GM23338 (cell line): Measurements from ENCODE around the gene CENPO. TPM values are rescaled to one million over a fixed set of nuclear protein-coding genes. Genes with fewer than 3 reads are reported as not detected.
A peak's percentile ranks its signal among the peaks of the same experiment; 100 is the strongest.

ENCODE experiments used
- ATAC-seq: fragments of 200-7000 bp; cut with Tn5 transposase; 3 replicates; pipeline ENCODE4 v1.9.1; 2020
- DNase-seq: peaks from one replicate; pipeline ENCODE4 v3.0.0-alpha.2; 2015; ENCODE audit warnings: low spot score
- H2AFZ ChIP-seq: fragments of 200-600 bp; sonication (generic); 2 replicates; pipeline ENCODE4 v1.8.0; 2016; ENCODE audit warnings: antibody characterized with exemption, mild to moderate bottlenecking, moderate library complexity
- H3F3A ChIP-seq: fragments of 200-600 bp; sonication (generic); replicated peaks from 2 replicates; pipeline ENCODE4 v1.8.0; 2017; ENCODE audit warnings: antibody characterized with exemption, mixed run types, low read depth
- H3K27ac ChIP-seq: fragments of 200-600 bp; sonication (generic); 2 replicates; pipeline ENCODE4 v1.6.1; 2016; ENCODE audit warnings: low read depth
- H3K27me3 ChIP-seq: fragments of 200-600 bp; sonication (generic); 2 replicates; pipeline ENCODE4 v1.8.0; 2016; ENCODE audit warnings: mild to moderate bottlenecking, mixed run types, moderate library complexity; ENCODE audit not compliant: insufficient read depth
- H3K36me3 ChIP-seq: fragments of 200-600 bp; sonication (generic); 2 replicates; pipeline ENCODE4 v1.8.0; 2016; ENCODE audit warnings: mild to moderate bottlenecking; ENCODE audit not compliant: insufficient read depth
- H3K4me1 ChIP-seq: fragments of 200-600 bp; sonication (generic); 2 replicates; pipeline ENCODE4 v1.8.0; 2016; ENCODE audit warnings: mild to moderate bottlenecking, moderate library complexity; ENCODE audit not compliant: insufficient read depth
- H3K4me2 ChIP-seq: fragments of 200-600 bp; sonication (generic); 2 replicates; pipeline ENCODE4 v1.7.1; 2017; ENCODE audit warnings: mixed run types
- H3K4me3 ChIP-seq: fragments of 200-600 bp; sonication (generic); 2 replicates; pipeline ENCODE4 v1.6.1; 2016; ENCODE audit warnings: mixed run types
- H3K79me2 ChIP-seq: fragments of 200-600 bp; sonication (generic); replicated peaks from 2 replicates; pipeline ENCODE4 v1.8.0; 2017; ENCODE audit warnings: mild to moderate bottlenecking; ENCODE audit not compliant: insufficient read depth
- H3K9me2 ChIP-seq: fragments of 200-600 bp; sonication (generic); 2 replicates; pipeline ENCODE4 v1.8.0; 2017; ENCODE audit not compliant: insufficient read depth
- H4K20me1 ChIP-seq: fragments of 200-600 bp; sonication (generic); replicated peaks from 2 replicates; pipeline ENCODE4 v1.8.0; 2017; ENCODE audit warnings: mild to moderate bottlenecking; ENCODE audit not compliant: insufficient read depth
- H3K27ac Mint-ChIP-seq: 2 replicates; pipeline ENCODE4 v1.8.0; 2020; ENCODE audit warnings: inconsistent platforms, mild to moderate bottlenecking, moderate library complexity, mixed read lengths
- H3K27me3 Mint-ChIP-seq: 3 replicates; pipeline ENCODE4 v1.8.0; 2022; ENCODE audit warnings: low read depth, mild to moderate bottlenecking, moderate library complexity, mixed read lengths, inconsistent platforms; ENCODE audit not compliant: insufficient read depth, poor library complexity
- H3K36me3 Mint-ChIP-seq: 3 replicates; pipeline ENCODE4 v1.8.0; 2021; ENCODE audit warnings: low read depth, mild to moderate bottlenecking, inconsistent platforms, moderate library complexity, mixed read lengths
- H3K4me1 Mint-ChIP-seq: 3 replicates; pipeline ENCODE4 v1.8.0; 2020; ENCODE audit warnings: mild to moderate bottlenecking, inconsistent platforms, mixed read lengths
- H3K4me3 Mint-ChIP-seq: 3 replicates; pipeline ENCODE4 v1.8.0; 2021; ENCODE audit warnings: moderate library complexity, mild to moderate bottlenecking, inconsistent platforms, mixed read lengths
- H3K9me3 Mint-ChIP-seq: 3 replicates; pipeline ENCODE4 v1.8.0; 2020; ENCODE audit warnings: moderate library complexity, mild to moderate bottlenecking, inconsistent platforms, mixed read lengths
- CREB1 ChIP-seq: fragments of 250-450 bp; sonication (Bioruptor Pico); IDR thresholded peaks from 2 replicates; pipeline ENCODE4 v1.5.0; 2020; ENCODE audit warnings: low read depth, mild to moderate bottlenecking, moderate library complexity
- CTCF ChIP-seq, 2 experiments: fragments of 200-600 bp in 1 of 2; sonication (generic) in 1 of 2; conservative IDR thresholded peaks; 2 replicates each; pipeline versions ENCODE4 v1.5.1 to v1.6.1; 2016 to 2017; ENCODE audit warnings: antibody characterized with exemption in 2 of 2, low read depth in 2 of 2, mild to moderate bottlenecking in 2 of 2, moderate library complexity in 1 of 2
- ETS1 ChIP-seq: IDR thresholded peaks from 2 replicates; pipeline ENCODE4 v1.6.1; 2016; ENCODE audit warnings: antibody characterized with exemption
- EZH2 ChIP-seq: fragments of 200-600 bp; sonication (generic); IDR thresholded peaks from one replicate; pipeline ENCODE4 v1.8.0; 2017; ENCODE audit warnings: antibody characterized with exemption, mild to moderate bottlenecking, low read depth; ENCODE audit not compliant: unreplicated experiment
- EZH2phosphoT487 ChIP-seq: fragments of 200-600 bp; sonication (generic); IDR thresholded peaks from one replicate; pipeline ENCODE4 v1.8.1; 2018; ENCODE audit warnings: antibody characterized with exemption; ENCODE audit not compliant: unreplicated experiment
- JUNB ChIP-seq: IDR thresholded peaks from one replicate; pipeline ENCODE4 v1.6.1; 2016; ENCODE audit warnings: antibody characterized with exemption; ENCODE audit not compliant: unreplicated experiment
- NANOG ChIP-seq: IDR thresholded peaks from 2 replicates; pipeline ENCODE4 v1.6.1; 2016; ENCODE audit warnings: antibody characterized with exemption, borderline replicate concordance
- POLR2AphosphoS5 ChIP-seq: IDR thresholded peaks from 2 replicates; pipeline ENCODE4 v1.6.1; 2016; ENCODE audit warnings: antibody characterized with exemption, low read depth
- REST ChIP-seq: IDR thresholded peaks from one replicate; pipeline ENCODE4 v1.6.1; 2018; ENCODE audit warnings: antibody characterized with exemption; ENCODE audit not compliant: unreplicated experiment
- STAT1 ChIP-seq: IDR thresholded peaks from one replicate; pipeline ENCODE4 v1.6.1; 2016; ENCODE audit warnings: antibody characterized with exemption; ENCODE audit not compliant: unreplicated experiment
- ZNF114 ChIP-seq: fragments of 250-450 bp; sonication (Bioruptor Pico); IDR thresholded peaks from 2 replicates; pipeline ENCODE4 v1.5.0; 2020; ENCODE audit warnings: mild to moderate bottlenecking, moderate library complexity
- ZNF331 ChIP-seq: fragments of 250-450 bp; sonication (Bioruptor Pico); IDR thresholded peaks from 2 replicates; pipeline ENCODE4 v1.5.0; 2020; ENCODE audit warnings: low read depth, mild to moderate bottlenecking, moderate library complexity
- ZNF462 ChIP-seq: fragments of 250-450 bp; sonication (Bioruptor Pico); IDR thresholded peaks from 2 replicates; pipeline ENCODE4 v1.5.0; 2020; ENCODE audit warnings: mild to moderate bottlenecking, moderate library complexity
- polyA plus RNA-seq: library from polyadenylated mRNA; unstranded; fragments of >200 nt; fragmentation: Nextera tagmentation; extraction: Ambion mirVana; gene quantifications from 2 replicates; pipeline ENCODE4 v1.2.1, GENCODE V29; 2016
- total RNA-seq: library from RNA; depleted of rRNA; stranded (reverse); fragments of >200 nt; shearing (Covaris generic); gene quantifications from 2 replicates; pipeline ENCODE4 v1.2.3, GENCODE V29; 2014

CENPO gene
- total and polyA plus RNA-seq, 2 experiments from 2014 or later: 27.0 to 44.7 TPM

GRCh38 chr2:24818721-24819167, 25.5 kb downstream of the CENPO start:
- no peak for DNase-seq
- H3K4me3 Mint-ChIP-seq: no peak overlapping the region
- no peak for ATAC-seq
- Histone ChIP-seq H3K79me2 (peaks cover 15% of the 10 kb centered on the region), H2AFZ (no peak overlapping the region), H3K36me3 (peaks cover 35% of the 10 kb centered on the region; the same call in 1 of the 2 replicates), H3K4me2 (no peak overlapping the region), H3F3A (peaks cover 16% of the 10 kb centered on the region; the same call in 1 of the 2 replicates), H3K4me1 (peaks cover 22% of the 10 kb centered on the region), H4K20me1 (peaks cover 14% of the 10 kb centered on the region), H3K27me3 (no peaks in the 10 kb centered on the region), H3K27ac (peak overlapping the region; percentile 16; the same call in 1 of the 2 replicates), H3K4me3 (no peak overlapping the region), H3K9me2 (no peaks in the 10 kb centered on the region; the same call in 1 of the 2 replicates)
- peaks cover 90% of the 10 kb centered on the region for H3K36me3 Mint-ChIP-seq
- H3K27me3 Mint-ChIP-seq: peaks cover 23% of the 10 kb centered on the region
- no peak for TF ChIP-seq NANOG
- no peak for TF ChIP-seq ZNF114 (CRISPR knock-in tag)
- TF ChIP-seq JUNB: no peak
- no peak for TF ChIP-seq EZH2phosphoT487
- no peak for TF ChIP-seq POLR2AphosphoS5
- no peak for TF ChIP-seq ZNF331 (CRISPR knock-in tag)
- TF ChIP-seq CREB1 (CRISPR knock-in tag): no peak
- TF ChIP-seq CTCF (conservative IDR thresholded peaks at IDR 0.05; ENCODE audit: low read depth in 2 of 2): no peak
- TF ChIP-seq STAT1: no peak
- TF ChIP-seq REST: no peak
- TF ChIP-seq ETS1: no peak
- TF ChIP-seq ZNF462 (CRISPR knock-in tag): no peak
- TF ChIP-seq EZH2: no peak
- peaks cover 29% of the 10 kb centered on the region for H3K4me1 Mint-ChIP-seq
- H3K9me3 Mint-ChIP-seq: no peaks in the 10 kb centered on the region
- H3K27ac Mint-ChIP-seq: peak overlapping the region; percentile 61
